GM12878 (cell line): ENCODE data around the gene EVA1A.

Source experiments
- CBFB ChIP-seq: IDR thresholded peaks from 2 replicates; pipeline ENCODE4 v1.6.1; 2016; ENCODE audit warnings: antibody characterized with exemption, low read depth
- CBX3 ChIP-seq: fragments of 200-600 bp; sonication (generic); IDR thresholded peaks from 2 replicates; pipeline ENCODE4 v1.6.1; 2016; ENCODE audit warnings: low read depth, borderline replicate concordance
- SREBF1 ChIP-seq: IDR thresholded peaks from 2 replicates; pipeline ENCODE4 v1.6.1; 2012; ENCODE audit warnings: mild to moderate bottlenecking, low read length
- TF ChIP-seq, protein P1 (sequence below), 3 experiments: IDR thresholded peaks in 2 of 3; conservative IDR thresholded peaks in 1 of 3; 2 replicates each; pipeline ENCODE4 v1.5.1; 2011; ENCODE audit warnings: low read depth in 3 of 3, low read length in 3 of 3, mild to moderate bottlenecking in 3 of 3, control low read depth in 2 of 3, moderate library complexity in 2 of 3, inconsistent platforms in 1 of 3, mixed read lengths in 1 of 3; ENCODE audit not compliant: control insufficient read depth in 2 of 3, insufficient read depth in 1 of 3; ENCODE audit errors: extremely low read depth in 1 of 3

DNA sequence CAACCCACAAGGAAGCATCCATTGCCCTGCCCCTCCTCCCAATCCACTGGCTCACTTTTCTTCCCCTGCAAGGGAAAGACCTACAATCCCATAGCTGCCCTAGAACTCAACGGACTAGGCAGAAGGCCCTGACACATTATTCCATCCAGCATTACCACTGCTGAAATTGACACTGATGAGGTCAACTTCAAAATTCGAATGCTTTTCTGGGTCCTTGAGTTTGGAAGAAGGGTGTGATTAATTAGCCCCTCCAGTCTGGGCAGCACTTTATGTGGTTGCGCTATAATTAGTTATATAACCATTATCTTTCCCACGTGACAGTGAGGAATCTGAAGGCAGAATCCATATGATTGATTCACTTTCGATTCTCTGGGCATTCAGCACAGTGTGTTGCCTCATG lies 55.7 kb downstream of the EVA1A start:
- TF ChIP-seq CBX3 (no peak), CBFB (no peak), SREBF1 (no peak)
- TF ChIP-seq, protein P1, sequence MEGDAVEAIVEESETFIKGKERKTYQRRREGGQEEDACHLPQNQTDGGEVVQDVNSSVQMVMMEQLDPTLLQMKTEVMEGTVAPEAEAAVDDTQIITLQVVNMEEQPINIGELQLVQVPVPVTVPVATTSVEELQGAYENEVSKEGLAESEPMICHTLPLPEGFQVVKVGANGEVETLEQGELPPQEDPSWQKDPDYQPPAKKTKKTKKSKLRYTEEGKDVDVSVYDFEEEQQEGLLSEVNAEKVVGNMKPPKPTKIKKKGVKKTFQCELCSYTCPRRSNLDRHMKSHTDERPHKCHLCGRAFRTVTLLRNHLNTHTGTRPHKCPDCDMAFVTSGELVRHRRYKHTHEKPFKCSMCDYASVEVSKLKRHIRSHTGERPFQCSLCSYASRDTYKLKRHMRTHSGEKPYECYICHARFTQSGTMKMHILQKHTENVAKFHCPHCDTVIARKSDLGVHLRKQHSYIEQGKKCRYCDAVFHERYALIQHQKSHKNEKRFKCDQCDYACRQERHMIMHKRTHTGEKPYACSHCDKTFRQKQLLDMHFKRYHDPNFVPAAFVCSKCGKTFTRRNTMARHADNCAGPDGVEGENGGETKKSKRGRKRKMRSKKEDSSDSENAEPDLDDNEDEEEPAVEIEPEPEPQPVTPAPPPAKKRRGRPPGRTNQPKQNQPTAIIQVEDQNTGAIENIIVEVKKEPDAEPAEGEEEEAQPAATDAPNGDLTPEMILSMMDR (IDR thresholded peaks at IDR 0.05 in 2 of 3, conservative IDR thresholded peaks at IDR 0.05 in 1 of 3; ENCODE audit: control insufficient read depth in 2 of 3, extremely low read depth in 1 of 3, insufficient read depth in 1 of 3, low read depth in 3 of 3, low read length in 3 of 3), result no peak
